ENCODE results near the gene RAB1B.
"Not testable (repeated sequence)": the region's sequence is repeated elsewhere in the genome, so short reads cannot be mapped to it uniquely, and the experiment has no call there.

RAB1B gene

DNA sequence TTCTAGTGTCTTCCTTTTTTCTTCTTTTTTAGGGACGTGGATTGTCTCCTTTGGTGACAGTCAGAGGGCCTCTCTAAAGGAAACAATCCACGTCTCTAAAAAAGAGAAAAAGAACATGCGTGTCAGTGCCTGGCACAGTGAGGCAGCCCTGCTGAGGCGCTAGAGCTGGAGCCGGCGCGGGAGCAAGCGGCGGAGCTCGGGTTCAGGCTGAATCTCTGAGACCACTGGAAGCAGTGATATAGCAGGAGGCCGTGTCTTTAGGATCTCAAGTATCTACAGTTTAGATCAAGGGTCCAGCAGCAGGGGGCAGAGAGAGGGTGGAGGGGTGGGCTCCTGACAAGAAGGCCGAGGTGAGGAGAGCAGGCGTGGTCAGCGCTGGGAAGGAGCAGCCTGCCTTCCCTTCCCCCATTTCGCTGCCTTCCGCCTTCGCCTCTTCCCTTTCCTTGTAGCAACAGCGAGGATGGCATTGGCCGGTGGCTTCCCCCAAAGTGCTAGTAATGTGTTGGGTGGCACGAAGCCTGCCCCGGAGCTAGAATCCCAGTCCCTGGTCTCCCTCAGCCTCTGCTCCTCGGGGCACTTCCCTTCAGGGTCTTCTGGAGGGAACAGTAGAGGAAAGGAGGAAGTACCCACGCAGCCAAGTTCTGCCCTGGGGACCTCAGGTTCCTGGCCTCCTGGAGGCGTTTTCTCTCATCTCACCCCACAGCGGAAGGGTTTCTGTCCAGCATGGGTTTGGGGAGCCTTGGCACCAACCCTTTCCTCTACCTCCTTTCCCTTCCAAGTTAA lies 28.2 kb upstream of the RAB1B start:
- no peak for DNase-seq

DNA sequence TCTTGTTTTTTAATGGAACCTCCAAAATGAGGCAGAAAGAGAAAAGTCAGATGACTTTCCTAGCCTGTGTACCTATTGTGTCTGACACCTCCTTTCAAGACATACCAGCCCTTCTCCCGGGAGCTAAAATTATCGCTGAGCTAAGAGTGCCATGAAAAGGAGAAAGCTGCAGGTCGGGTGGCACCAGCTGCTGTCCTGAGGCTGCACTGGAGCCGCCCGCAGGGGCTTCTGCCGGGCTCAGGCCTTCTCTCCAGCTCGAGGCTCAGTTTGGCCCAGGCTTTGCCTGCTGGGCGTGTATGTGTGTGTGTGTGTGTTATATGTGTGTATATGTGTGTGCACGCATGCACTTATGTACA lies 27.7 kb upstream of the RAB1B start:
- no peak for DNase-seq

DNA sequence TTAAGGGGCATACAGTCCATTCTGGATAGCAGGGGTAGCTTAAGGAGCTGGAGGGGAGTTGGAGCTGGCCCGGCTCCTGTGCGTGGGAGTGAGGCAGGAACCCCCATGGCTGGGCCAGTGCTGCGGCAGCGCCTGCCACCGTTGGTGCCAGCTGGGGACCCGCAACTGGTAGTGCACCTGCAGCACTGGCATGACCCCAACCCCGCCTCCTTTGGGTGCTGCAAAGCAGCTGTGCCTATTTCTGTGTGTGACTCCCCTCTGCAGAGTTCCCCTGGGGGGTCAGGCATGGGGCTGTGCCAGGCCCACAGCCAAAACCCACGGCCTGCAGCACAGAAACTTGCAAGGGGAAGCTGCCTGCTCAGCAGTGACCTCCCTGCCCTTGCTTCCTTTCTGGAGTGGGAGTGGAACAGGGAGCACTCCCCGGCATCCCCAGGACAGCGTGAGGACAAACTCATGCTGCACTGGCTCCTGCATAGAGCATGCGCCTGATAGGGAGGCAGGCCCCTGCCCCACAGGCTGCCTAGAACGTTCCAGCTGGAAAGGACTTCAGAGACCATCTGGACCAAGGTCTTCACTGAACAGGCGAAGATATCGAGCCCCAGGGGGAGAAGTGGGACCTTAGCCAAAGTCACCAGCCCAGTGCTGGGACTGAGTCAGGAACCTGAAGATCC lies 26.2 kb upstream of the RAB1B start:
- no peak for DNase-seq

DNA sequence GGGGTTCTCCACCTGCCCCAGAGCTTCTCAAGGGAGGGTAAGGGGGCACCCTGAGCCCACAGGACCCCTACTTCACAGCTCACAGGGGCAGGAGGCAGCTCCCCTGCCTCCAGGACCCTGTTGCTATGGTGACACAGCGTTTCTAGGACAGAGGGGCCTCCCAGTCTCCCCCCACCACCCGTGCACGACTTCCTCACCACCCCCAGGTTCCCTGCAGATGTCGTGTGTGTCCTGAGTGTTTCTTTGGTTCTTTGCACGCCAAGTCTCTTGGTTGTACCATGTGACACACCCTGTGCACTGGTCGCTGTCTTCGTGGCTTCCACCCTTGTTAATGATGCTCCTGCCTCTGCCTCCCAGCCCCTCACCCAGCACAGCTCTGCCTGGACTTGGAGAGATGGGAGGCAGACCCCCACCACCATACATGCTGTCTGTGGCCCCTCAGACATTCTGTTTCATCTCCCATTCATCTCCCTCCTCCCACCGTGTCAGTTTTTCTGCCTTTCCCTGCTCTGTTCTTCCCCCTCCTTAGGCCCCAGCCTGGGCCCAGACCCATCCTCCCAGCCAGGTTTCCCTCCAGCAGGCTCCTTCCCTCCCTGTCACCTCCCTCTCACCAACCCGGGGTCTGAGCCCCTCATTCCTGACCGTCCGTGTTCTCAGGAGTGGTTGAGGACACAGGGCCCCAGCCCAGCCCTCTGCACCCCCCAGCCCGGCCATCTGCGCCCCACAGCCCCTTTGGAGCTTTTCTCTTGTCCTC lies 24.5 kb upstream of the RAB1B start:
- DNase-seq, result no peak

DNA sequence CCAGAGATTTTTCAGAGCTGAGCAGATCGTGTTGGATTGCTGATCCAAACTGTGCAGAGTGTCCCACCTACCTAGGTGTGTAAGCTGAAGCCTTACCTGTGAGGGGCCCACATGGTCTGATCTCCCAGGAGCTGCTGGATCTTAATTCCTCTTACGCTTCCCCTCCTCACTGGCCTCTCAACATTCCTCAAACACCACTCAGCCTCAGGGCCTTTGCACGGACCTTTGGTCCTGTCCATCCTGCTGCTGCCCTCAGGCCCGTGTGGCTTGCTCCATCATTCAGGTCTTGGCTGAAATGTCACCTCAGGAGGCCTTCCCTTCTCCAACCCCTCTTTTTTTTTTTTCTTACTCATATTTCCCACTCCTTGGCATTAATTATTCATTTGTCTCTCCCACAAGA lies 21.1 kb upstream of the RAB1B start:
- no peak for DNase-seq

DNA sequence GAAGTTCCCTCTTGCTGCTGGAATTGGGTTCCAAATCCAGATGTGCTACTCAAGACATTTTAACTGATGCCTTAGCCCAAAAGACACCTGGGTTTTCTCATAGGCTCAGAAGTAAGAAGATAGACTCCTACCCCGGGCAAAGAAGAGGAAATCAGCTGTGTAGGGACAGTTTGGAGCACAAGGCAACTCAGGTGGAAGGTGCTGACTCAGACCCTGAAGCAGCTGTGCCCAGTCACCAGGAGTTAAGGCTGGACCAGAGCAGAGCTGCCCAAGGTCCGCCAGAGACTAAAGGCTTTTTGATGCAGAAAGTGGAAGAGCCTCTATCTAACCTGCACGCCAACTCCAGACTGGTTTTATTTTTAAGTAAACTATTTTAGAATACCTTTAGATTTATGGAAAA lies 20.6 kb upstream of the RAB1B start:
- no peak for DNase-seq

DNA sequence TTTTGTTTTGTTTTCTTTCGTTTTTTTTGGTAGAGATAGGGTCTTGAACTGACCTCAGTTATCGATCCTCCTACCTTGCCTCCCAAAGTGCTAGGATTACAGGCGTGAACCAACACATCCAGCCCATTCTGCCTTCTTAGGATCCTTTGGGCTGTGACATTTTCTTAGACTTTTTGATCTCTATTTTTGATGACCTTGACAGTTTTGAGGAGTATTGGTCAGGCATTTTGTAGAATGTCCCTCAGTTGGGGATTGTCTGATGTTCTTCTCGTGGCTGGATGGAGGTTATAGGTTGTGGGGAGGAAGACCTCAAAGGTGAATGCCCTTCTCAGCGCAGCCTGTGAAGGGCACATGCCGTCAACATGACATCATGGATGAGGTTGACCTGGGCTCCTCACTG lies 19.5 kb upstream of the RAB1B start:
- DNase-seq, result no peak

DNA sequence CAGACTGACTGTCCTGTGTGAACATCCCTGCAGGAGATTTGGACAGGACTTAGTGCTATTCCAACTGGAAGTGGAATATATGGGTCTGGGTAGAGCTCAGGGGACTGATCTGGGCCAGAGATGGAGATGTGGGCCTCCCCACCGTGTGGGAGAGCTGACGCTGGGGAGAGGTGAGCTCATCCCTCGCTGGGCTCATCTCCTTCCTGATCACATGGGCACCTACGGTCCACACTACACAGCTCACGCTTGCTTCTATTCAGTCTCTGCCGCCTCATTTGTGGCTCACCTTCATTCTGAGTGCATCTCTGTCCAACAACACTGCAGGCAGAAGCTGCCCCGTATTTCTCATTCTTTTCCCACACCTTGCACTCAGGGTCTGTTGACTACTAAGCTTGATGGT lies 16.6 kb upstream of the RAB1B start:
- DNase-seq, result no peak

DNA sequence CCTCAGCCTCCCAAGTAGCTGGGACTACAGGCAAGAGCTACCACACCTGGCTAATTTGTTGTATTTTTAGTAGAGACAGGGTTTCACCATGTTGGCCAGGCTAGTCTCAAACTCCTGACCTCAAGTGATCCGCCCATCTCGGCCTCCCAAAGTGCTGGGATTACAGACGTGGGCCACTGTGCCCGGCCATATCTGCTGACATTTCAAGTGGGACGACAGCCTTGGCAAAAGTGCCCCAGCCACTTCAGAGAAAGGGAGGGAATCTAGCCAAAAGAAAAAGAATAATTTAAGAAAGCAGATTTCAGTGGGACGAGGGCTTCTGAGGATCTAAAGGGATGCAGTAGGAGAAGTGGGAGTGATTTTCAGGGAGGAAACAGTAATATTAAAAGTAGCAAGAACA lies 15.4 kb upstream of the RAB1B start:
- DNase-seq, result not testable (repeated sequence)

DNA sequence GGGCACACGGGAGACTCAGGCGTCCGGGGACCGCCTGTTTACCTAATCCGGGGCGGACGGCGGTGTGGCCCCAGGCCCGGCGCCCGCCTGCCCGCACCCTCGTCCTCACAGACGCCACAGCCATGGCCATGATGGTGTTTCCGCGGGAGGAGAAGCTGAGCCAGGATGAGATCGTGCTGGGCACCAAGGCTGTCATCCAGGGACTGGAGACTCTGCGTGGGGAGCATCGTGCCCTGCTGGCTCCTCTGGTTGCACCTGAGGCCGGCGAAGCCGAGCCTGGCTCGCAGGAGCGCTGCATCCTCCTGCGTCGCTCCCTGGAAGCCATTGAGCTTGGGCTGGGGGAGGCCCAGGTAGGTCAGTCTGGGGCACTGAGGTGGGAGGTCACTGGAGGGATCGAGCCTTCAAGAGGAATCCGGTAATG lies 10.0 kb upstream of the RAB1B start:
- DNase-seq, result no peak

DNA sequence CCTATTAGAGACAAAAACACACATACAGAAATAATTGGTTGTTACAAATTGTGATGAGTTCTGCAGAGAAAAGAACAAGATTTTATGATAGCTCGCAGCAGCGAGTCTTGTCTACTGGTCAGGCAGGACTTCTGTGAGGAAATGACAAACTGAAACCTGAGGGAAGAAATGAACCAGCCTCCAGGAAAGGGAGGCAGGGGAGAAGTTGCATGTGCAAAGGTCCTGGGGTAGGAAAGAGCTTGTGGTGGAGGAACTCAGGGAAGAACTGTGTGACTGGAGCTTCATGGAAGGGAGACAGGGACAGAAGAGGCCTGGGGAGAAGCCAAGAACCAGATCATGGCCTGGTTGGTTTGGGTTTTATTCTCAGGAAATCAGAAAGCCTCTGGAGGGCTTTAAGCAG lies 9.2 kb upstream of the RAB1B start:
- no peak for DNase-seq

DNA sequence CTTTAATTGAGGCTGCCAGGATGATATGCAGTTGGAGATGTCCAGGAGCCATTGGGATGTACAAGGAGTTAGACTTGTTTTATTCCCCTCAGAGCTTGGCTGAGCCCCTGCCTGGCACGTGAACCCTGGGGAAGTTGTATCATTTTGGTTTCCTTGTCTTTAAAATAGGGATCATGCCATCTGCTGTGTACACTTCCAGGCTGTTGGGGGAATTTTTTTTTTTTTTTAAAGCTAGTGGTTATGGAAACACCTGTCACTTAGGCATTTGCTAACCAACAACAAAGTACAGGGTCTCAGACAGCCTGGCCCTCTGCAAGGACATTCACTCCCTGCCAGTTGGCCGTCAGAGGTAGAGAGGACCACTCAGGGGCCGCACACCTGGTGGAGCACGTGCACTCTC lies 8.5 kb upstream of the RAB1B start:
- no peak for DNase-seq

DNA sequence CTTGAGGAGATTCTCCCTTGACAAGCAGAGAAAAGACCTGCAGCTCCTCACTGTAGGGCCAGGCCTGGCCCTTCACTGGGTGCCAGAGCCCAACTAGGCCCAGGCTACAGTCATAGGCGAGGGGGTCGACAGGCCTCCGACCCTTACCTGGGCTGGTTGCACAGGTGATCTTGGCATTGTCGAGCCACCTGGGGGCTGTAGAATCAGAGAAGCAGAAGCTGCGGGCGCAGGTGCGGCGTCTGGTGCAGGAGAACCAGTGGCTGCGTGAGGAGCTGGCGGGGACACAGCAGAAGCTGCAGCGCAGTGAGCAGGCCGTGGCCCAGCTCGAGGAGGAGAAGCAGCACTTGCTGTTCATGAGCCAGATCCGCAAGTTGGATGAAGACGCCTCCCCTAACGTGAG lies 6.9 kb upstream of the RAB1B start:
- no peak for DNase-seq

DNA sequence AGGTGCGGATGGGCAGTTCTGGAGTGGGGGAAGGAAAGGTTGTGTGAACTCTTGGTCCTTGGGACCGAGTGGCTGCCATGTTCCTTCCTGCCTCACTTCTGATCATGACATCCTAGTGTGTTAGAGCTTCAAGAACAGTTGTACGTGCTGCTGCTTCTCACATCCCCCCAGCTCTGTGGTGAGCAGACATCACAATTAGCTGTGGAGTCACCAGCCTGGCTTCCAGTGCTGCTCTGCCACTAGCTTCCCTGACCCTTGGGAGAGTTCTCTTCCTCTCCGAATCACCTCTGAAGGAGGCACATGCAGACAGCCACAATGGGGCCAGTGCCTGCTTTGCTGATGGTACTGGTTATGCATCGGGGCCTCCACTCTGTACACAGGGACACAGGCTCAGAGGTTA lies 6.2 kb upstream of the RAB1B start:
- no peak for DNase-seq

DNA sequence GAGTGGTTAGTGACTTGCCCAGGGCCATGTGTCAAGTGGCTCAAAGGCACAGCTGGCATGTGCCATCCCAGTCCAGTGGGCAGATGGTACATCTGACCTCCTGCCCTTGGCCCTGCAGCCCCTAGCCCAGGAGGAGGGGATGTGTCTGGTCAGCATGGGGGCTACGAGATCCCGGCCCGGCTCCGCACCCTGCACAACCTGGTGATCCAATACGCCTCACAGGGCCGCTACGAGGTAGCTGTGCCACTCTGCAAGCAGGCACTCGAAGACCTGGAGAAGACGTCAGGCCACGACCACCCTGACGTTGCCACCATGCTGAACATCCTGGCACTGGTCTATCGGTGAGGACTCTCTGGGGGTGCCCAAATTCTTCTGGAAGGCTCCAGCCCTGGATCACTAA lies 5.7 kb upstream of the RAB1B start:
- DNase-seq, result no peak

DNA sequence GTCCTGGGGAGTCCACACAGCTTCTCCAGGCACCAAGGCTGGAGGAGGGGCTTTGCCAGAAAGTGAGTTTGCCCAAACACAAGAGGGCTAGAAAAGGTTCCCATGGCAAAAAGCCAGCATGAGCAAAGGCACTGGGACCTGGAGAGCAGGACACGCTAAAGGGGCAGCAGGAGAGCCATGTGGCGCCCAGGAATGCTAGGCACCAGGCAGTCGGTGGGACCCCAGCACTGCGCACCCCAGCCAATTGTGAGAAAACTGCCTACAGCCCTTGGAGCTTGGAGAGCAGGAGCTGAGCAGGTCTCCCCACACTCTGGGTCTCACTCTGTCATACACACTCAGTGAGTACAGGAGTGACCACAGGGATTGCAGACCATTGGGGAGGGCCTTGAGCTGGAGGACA lies 5.2 kb upstream of the RAB1B start:
- DNase-seq, result no peak

DNA sequence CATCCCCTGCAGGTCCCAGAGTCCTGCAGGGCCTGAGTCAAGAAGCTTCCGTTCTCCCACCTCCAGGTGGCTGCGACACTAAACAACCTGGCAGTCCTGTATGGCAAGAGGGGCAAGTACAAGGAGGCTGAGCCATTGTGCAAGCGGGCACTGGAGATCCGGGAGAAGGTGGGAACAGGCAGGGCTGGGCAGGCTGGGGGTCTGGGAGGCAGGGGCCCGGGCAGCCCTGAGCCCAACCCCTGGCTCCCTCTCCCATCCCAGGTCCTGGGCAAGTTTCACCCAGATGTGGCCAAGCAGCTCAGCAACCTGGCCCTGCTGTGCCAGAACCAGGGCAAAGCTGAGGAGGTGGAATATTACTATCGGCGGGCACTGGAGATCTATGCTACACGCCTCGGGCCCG lies 4.7 kb upstream of the RAB1B start:
- no peak for DNase-seq

DNA sequence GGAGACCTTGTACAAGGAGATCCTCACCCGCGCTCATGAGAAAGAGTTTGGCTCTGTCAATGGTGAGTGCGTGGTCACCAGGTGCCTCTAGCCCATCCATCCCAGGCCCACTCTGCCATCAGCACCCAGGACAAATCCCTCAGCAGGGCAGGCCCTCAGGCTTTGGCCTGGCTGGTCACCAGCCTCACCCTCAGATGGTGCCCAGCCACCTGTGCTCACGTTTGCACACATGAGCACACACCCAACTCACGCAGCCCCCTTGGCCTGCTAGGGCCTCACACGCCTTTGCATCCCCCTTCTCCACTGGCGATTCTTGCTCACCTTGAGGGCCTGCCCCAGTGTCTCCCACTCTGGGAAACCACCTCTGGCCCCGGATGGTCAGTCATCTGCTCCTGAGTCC lies 4.1 kb upstream of the RAB1B start:
- DNase-seq, result no peak

DNA sequence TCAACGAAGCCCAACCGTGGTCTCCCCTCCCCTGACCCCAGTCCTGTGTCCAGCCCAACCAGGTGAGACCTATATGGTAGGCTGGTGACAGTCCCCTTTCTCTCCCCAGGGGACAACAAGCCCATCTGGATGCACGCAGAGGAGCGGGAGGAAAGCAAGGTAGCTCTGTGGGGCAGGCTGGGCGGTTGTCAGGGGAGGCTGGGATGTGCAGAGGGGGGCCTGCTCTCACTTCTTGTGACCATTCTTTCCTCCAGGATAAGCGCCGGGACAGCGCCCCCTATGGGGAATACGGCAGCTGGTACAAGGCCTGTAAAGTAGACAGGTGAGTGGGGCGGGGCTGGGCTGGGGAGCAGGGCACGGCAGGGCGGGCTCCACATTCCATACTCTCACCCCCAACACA lies 3.5 kb upstream of the RAB1B start:
- peak; percentile 58 for DNase-seq

DNA sequence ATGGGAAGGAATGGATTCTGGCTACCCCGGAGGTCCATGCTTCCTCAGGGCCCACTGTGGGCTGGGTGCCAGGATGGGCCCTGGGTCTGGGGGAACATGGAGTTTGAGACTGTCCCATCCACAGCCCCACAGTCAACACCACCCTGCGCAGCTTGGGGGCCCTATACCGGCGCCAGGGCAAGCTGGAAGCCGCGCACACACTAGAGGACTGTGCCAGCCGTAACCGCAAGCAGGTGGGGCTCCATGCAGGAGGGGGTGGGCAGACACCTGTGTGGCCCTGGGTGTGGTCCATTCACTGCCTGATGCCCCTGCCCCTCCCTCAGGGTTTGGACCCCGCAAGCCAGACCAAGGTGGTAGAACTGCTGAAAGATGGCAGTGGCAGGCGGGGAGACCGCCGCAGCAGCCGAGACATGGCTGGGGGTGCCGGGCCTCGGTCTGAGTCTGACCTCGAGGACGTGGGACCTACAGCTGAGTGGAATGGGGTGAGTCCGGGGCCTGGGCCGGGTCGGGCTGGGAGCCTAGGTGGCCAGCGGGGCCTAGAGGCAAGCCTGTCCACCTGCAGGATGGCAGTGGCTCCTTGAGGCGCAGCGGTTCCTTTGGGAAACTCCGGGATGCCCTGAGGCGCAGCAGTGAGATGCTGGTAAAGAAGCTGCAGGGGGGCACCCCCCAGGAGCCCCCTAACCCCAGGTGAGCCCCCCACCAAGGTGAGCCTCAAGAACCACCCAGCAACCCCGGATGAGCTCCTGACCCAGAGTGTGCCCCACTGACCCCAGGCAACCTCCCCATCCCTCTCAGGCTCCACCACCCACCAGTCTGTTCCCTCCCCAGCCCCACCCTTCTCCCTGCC lies 2.7 kb upstream of the RAB1B start:
- no peak for DNase-seq

DNA sequence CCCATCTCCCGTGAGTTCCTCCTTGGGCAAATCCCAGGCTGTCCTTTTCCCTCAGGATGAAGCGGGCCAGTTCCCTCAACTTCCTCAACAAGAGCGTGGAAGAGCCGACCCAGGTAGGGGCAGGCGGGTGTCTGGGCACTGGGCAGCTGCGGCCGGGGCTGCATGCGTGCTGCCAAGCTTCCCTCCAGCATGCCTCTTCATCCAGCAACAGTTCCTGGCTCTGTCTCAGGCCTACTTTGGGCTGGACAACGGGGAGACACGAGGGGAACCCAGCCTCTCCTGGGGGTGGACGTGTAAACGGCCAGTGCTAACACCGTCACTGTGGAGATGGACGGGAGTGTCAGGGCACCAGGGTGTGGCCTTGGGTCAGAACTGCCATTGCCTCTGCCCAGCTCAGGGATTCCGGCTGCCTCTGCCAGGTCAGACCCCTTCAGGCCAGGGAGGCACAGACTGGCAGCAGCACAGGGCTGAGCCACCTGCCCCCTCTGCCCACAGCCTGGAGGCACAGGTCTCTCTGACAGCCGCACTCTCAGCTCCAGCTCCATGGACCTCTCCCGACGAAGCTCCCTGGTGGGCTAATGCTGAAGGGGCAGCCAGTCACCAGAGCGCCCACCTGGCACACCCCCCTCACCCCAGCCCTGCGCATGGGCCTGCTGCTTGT lies 1.9 kb upstream of the RAB1B start:
- no peak for DNase-seq

DNA sequence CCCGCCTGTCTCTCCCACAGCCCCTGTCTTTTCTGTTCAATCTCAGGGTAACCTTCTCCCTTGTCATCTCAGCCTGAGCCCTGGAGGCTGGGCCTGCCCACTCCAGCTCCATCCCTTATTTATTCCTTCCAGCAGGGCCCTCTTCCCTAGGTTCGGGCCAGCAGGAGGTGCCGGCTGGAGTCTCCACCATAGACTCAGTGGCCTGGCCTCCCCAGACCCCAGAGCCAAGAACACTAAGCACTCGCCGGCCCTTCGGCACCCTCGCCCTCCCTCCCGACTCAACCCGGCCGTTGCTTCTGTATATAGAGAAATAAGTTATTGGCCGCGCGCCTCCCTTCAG lies 1.4 kb upstream of the RAB1B start:
- no peak for DNase-seq

Data from DMS53 (cell line).